ENCODE data around the gene MYH7. TPM values are rescaled to one million over a fixed set of nuclear protein-coding genes. Genes with fewer than 3 reads are reported as not detected.

MYH7 gene
- total RNA-seq, 1 donor from 2014 or later, result 0.05 TPM

DNA sequence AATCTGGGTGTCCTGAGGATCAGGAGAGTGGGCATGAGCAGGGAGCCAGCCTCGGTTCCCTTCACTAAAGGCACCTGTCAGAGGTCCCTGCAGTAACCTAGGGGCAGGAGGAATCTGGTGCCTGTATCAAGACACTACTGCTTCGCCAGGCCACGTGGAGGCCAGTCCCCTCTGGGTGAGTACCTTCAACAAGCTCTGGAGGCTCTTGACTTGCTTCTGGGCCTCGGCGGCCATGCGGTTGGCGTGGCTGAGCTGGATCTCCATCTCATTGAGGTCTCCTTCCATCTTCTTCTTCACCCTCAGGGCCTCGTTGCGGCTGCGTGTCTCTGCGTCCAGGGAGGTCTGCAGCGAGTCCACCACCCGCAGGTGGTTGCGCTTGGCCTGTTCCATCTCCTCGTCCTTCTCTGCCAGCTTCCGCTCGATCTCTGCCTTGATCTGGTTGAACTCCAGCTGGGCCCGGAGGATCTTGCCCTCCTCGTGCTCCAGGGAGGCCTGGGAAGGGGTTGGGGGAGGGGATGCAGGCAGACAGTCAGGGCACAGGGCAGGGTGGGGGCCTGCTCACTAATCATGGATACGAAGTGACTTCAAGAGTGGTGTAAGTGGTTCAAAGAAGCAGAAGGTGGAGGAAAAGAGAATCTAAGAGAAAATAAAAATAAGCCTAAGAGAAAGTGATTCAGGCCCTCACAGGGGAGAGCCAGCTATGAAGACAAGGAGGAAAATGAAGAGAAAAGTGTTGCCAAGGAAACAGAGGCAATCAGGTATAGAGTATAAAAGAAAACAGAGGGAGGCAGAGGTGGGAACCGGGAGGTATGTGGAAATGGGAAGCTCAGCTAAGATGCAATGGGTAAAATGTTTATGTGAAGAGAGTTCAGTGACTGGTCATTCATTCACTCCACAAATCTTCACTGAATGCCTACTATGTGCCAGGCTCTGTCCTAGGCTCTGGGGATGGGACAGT lies 19.4 kb downstream of the MYH7 start:
- no peak overlapping the region for H3K27ac Mint-ChIP-seq
- no peak for DNase-seq (ENCODE audit: low spot score)
- H3K36me3 Mint-ChIP-seq (ENCODE audit: low read depth), result no peaks in the 10 kb centered on the region
- H3K9me3 Mint-ChIP-seq, result no peaks in the 10 kb centered on the region
- H3K4me1 Mint-ChIP-seq (ENCODE audit: low read depth), result peaks cover 11% of the 10 kb centered on the region
- intact Hi-C loops (cut with micrococcal nuclease), result no loop called here
- H3K4me3 Mint-ChIP-seq, result no peak overlapping the region
- peaks cover 6% of the 10 kb centered on the region for H3K27me3 Mint-ChIP-seq (ENCODE audit: insufficient read depth)

DNA sequence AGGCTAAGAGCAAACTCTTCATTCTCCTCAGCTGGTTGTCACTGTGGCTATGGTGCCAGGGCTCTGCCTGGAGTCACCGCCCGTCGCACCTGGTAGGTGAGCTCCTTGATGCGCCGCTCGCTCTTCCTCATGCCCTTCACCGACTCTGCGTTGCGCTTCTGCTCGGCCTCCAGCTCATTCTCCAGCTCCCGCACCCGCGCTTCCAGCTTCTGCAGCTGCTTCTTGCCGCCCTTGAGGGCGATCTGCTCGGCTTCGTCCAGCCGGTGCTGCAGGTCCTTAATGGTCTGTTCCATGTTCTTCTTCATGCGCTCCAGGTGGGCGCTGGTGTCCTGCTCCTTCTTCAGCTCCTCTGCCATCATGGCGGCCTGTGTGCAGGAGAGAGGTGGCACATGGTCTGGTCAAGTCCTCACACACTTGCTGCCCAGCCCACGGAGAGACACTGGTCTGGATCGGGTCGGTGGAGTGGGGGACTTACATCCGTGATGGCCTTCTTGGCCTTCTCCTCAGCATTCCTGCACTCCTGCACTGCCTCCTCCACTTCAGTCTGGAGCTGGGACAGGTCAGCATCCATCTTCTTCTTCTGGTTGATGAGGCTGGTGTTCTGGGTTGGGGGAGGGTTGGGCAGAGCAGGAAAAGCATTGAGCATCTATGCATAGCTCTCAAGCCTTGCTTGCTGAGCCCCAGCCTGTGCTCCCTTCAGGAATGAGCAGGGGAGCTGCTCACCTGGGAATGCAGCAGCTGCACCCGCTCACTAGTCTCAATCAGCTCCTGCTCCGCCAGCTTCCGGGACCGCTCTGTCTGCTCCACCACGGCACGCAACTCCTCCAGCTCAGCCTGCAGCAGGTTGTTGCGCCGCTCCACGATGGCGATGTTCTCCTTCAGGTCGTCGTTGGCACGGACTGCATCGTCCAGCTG lies 20.3 kb downstream of the MYH7 start:
- no peak for DNase-seq (ENCODE audit: low spot score)
- H3K36me3 Mint-ChIP-seq (ENCODE audit: low read depth), result no peaks in the 10 kb centered on the region
- no peak overlapping the region for H3K4me3 Mint-ChIP-seq
- peaks cover 6% of the 10 kb centered on the region for H3K27me3 Mint-ChIP-seq (ENCODE audit: insufficient read depth)
- no peaks in the 10 kb centered on the region for H3K9me3 Mint-ChIP-seq
- H3K4me1 Mint-ChIP-seq (ENCODE audit: low read depth), result peaks cover 2% of the 10 kb centered on the region
- H3K27ac Mint-ChIP-seq, result no peak overlapping the region
- intact Hi-C loops (cut with micrococcal nuclease), result no loop called here

DNA sequence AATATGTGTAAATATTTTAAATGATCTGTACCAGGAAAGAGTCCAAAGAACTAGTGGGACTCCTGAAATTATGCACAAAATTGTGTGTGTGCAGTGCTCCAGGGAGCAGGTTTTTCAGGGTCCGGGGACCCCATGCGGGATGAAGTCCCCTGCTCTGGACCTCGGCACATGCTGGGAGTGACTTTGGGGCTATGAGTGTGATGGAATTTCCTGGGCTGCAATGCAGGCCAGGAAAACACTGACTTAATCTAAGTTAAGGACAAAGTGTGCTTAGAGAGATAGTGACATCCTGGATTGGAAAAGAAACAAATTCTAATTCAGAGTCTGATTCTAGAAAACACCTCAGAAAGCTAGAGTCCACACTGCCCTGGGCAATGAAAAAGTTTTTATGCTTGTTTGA lies 21.2 kb downstream of the MYH7 start:
- Mint-ChIP-seq H3K4me1 (ENCODE audit: low read depth) (peaks cover 4% of the 10 kb centered on the region), H3K9me3 (no peaks in the 10 kb centered on the region), H3K4me3 (no peak overlapping the region), H3K36me3 (ENCODE audit: low read depth) (no peaks in the 10 kb centered on the region), H3K27me3 (ENCODE audit: insufficient read depth) (peaks cover 6% of the 10 kb centered on the region), H3K27ac (no peak overlapping the region)
- no peak for DNase-seq (ENCODE audit: low spot score)
- intact Hi-C loops (cut with micrococcal nuclease), result no loop called here

DNA sequence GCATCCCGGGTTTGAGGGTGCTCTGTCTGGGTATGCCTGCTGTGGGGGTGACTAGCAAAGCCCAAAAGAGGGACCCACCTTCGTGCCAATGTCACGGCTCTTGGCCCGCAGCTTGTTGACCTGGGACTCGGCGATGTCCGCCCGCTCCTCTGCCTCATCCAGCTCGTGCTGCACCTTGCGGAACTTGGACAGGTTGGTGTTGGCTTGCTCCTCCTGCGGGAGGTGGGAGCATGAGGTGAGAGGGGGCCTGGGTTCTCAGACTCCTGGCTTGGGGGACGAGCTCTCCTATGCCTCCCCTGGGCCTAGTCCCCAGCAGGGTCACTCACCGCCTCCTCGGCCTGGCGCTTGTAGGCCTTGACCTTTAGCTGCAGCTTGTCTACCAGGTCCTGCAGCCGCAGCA lies 21.8 kb downstream of the MYH7 start:
- intact Hi-C loops (cut with micrococcal nuclease), result no loop called here
- H3K4me1 Mint-ChIP-seq (ENCODE audit: low read depth), result peaks cover 9% of the 10 kb centered on the region
- no peak for DNase-seq (ENCODE audit: low spot score)
- no peak overlapping the region for H3K4me3 Mint-ChIP-seq
- peaks cover 5% of the 10 kb centered on the region for H3K27me3 Mint-ChIP-seq (ENCODE audit: insufficient read depth)
- no peaks in the 10 kb centered on the region for H3K9me3 Mint-ChIP-seq
- no peak overlapping the region for H3K27ac Mint-ChIP-seq
- H3K36me3 Mint-ChIP-seq (ENCODE audit: low read depth), result no peaks in the 10 kb centered on the region

DNA sequence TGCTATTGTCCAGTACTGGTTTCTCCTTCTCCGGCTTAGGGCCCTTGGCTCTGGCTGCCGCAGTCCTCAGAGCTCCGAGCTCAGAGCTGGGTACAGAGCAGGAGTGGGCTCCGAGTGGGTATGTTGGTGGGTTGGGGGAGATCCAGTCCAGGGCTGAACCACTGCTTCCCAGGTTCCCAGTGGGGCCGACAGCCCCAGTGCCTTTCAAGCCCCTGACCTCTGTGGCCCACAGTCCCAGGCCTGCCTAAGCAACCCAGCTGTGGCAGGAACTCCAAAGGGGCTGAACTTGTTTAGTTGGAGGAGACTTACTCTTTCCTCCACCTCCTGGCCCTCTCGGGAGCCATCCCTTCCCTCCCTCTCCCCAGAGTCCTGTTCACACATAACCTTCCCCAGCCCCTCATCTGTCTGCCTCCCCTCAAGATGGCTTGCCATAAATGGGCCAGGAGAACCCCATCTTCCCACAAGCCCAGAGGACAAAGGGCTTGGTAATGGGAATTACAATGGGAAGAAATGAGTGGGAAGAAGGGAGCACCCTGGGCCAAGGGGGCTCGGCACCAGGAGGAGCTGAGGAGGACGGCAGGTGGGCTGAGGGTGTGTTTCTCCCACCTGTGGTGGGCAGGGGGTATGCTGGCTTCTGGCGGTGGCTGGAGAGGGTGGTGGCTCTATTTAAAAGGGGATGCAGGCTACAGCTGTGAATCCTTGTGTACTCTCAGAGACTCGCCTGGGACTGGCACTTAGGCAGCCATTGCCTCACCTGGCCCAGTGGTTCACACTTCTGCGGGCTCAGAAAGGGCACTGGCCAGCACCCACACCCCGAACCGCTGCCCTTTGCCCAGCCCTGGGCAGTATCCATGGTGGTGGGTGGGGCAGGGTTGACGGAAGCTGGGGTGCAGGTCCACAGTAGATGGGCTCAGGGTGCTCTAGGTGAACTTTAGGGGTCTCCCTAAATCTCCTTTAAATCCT lies 23.6 kb downstream of the MYH7 start:
- Mint-ChIP-seq H3K4me1 (ENCODE audit: low read depth) (peaks cover 10% of the 10 kb centered on the region), H3K36me3 (ENCODE audit: low read depth) (no peaks in the 10 kb centered on the region), H3K27ac (no peak overlapping the region), H3K4me3 (no peak overlapping the region), H3K9me3 (no peaks in the 10 kb centered on the region), H3K27me3 (ENCODE audit: insufficient read depth) (peaks cover 5% of the 10 kb centered on the region)
- intact Hi-C loops (cut with micrococcal nuclease), result no loop called here
- no peak for DNase-seq (ENCODE audit: low spot score)

DNA sequence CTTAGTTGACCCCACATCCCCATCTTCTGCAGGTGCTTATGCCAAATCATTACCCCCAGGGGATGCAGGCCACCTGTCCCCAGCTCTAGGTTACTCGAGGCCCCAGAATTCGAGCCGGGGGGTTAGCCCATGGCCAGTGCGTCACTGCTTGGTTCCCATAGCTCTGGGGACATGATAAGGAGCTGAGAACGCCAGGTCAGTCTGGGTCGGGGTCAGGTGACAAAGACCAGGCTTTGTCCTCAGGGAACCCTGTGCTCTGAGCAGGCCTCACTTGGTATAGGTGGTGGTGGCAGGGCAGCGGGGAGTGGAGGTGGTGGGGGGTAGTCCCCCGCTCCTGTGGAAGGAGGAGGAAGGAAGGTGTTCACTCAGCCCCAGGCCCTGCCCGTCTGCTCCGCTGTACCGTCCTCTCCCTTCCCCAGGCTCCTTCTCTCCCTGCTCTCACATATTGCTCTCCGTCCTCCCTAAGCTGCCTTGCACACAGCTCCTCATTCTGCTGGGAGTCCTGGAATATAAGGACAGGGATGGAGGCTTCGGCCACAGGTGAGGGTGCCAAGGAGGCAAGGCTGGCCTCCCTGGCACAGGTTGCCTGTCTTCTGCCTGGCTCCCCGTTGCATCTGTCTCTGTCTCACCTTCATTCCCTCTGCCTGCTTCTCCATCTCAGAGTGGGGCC lies 25.4 kb downstream of the MYH7 start:
- peak overlapping the region; percentile 42 for H3K27ac Mint-ChIP-seq
- peaks cover 10% of the 10 kb centered on the region for H3K4me1 Mint-ChIP-seq (ENCODE audit: low read depth)
- DNase-seq (ENCODE audit: low spot score), result no peak
- H3K4me3 Mint-ChIP-seq, result no peak overlapping the region
- no peaks in the 10 kb centered on the region for H3K9me3 Mint-ChIP-seq
- H3K27me3 Mint-ChIP-seq (ENCODE audit: insufficient read depth), result peaks cover 5% of the 10 kb centered on the region
- intact Hi-C loops (cut with micrococcal nuclease), result no loop called here
- no peaks in the 10 kb centered on the region for H3K36me3 Mint-ChIP-seq (ENCODE audit: low read depth)

DNA sequence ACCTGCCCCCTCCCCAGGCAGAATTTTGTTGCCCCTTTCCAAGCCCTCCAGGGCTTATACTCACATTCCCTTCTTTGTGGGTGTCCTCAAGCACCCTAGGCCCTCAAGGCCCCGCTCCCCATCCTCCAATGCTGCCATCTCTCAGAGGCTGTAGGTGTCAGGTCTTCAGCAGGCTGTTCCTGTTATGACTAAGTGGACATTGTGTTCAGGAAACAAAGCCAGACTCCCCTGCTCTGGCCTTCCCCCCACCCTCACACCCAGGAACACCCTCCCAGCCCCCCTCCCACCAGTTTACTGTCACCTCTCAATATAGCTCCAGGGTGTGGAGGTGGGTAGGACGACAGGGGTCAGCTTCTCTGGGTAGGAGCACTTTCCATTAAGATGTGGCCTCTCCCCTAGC lies 26.0 kb downstream of the MYH7 start:
- H3K4me1 Mint-ChIP-seq (ENCODE audit: low read depth), result peaks cover 10% of the 10 kb centered on the region
- no peaks in the 10 kb centered on the region for H3K9me3 Mint-ChIP-seq

DNA sequence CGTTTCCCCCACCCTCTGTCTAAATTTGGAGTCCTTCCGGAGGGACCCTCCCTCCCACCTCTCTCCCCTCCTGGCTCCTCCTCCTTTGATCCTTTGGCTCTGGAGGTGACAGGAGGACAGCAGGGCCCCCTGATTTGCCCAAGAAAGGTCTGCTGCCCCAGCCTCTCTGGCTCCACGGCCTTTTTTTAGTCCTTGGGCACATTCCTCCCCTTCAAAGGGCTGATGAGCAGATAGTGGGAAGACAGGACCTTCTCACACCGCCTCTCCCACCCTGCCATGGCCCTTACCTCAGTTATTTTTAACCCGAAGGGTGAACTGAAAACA lies 27.2 kb downstream of the MYH7 start:
- no peak for DNase-seq (ENCODE audit: low spot score)
- intact Hi-C loops (cut with micrococcal nuclease), result no loop called here
- Mint-ChIP-seq H3K4me1 (ENCODE audit: low read depth) (peaks cover 10% of the 10 kb centered on the region), H3K9me3 (no peaks in the 10 kb centered on the region), H3K27ac (no peak overlapping the region), H3K4me3 (no peak overlapping the region), H3K27me3 (ENCODE audit: insufficient read depth) (peaks cover 5% of the 10 kb centered on the region), H3K36me3 (ENCODE audit: low read depth) (no peaks in the 10 kb centered on the region)

More for the DNA sequence above, 26.0 kb downstream of the MYH7 start:
- H3K4me3 Mint-ChIP-seq, result no peak overlapping the region
- no peak for DNase-seq (ENCODE audit: low spot score)
- intact Hi-C loops (cut with micrococcal nuclease), result no loop called here
- H3K27ac Mint-ChIP-seq, result peak overlapping the region; percentile 16
- no peaks in the 10 kb centered on the region for H3K36me3 Mint-ChIP-seq (ENCODE audit: low read depth)
- H3K27me3 Mint-ChIP-seq (ENCODE audit: insufficient read depth), result peaks cover 5% of the 10 kb centered on the region

DNA sequence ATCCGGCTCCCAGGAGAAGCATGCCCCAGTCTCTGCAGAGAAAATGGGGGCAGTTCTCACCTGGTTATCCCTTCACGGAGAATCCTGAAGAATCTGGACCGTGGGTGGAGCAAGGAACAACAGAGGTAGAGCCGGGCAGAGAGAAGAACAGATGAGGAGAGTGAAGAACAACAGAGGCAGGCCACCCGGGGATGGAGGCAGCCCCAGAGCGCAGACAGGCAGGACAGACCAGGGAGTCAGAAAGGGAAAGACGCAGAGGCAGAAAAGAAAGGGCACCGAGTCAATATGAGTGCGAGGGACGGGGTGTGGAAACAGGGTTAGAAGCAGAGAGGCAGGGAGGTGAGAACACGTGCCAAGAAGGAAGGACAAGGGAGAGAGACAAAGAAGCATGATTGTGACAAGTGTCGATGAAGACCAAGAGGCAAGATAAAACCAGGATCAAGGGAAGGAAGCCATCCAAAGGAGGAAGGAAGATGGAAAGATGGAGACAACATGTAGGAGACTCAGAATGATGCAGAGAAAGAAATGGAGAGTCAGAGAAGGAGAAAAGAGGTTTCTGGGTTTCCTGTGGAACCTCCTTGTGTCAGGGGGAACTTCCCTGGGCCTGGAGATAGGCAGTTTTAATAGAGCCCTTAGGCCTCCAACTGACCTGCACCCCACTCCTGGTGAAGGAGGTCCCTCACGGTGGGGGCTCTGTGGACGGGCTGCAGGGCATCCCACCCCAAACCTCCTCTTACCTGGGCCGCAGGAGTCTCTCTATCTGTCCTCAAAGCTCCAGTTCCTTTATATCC lies 27.7 kb downstream of the MYH7 start, which contains the start of gene MYH6:
MYH6 (minus strand) TSS at position 758 of the 791 bp plus-strand sequence. CDS start 1,050 bp downstream, outside the sequence.
- intact Hi-C loops (cut with micrococcal nuclease), result no loop called here
- Mint-ChIP-seq H3K9me3 (no peaks in the 10 kb centered on the region), H3K27ac (peak within 1 kb of the TSS; percentile 15)

DNA sequence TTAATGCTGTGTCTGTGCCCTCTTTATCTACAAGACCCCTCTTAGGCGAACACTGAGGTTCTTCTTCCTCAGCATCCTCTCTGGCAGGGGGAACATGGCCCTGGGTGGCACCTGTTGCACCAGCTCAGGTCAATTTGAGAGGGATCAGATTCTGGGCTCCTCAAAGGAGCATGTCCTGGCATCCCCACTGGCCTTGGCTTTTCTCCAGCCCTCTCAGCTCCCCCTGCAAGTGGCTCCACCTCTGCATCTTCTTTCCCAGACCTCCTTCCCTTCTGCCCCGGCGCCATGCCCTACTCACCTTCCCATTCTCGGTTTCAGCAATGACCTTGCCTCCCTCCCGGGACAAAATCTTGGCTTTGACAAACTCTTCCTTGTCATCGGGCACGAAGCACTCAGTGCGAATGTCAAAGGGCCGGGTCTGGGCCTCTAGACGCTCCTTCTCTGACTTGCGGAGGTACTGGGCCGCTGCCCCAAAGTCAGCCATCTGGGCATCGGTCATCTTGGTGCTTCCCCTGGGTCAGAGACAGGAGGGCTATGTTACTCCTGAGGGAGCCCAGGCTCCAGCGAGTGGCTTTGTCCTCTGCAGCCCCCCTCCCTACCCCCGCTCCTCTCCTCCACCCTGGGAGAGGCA lies 28.6 kb downstream of the MYH7 start:
- intact Hi-C loops (cut with micrococcal nuclease), result no loop called here
- peaks cover 10% of the 10 kb centered on the region for H3K4me1 Mint-ChIP-seq (ENCODE audit: low read depth)
- H3K9me3 Mint-ChIP-seq, result no peaks in the 10 kb centered on the region
- peaks cover 3% of the 10 kb centered on the region for H3K27me3 Mint-ChIP-seq (ENCODE audit: insufficient read depth)
- no peak overlapping the region for H3K27ac Mint-ChIP-seq
- no peaks in the 10 kb centered on the region for H3K36me3 Mint-ChIP-seq (ENCODE audit: low read depth)
- DNase-seq (ENCODE audit: low spot score), result no peak
- H3K4me3 Mint-ChIP-seq, result no peak overlapping the region

More for the DNA sequence above, 27.7 kb downstream of the MYH7 start, which contains the start of gene MYH6:
- Mint-ChIP-seq H3K4me1 (ENCODE audit: low read depth) (peaks cover 10% of the 10 kb centered on the region), H3K4me3 (no peak within 1 kb of the TSS), H3K36me3 (ENCODE audit: low read depth) (no peaks in the 10 kb centered on the region), H3K27me3 (ENCODE audit: insufficient read depth) (peaks cover 5% of the 10 kb centered on the region)
- DNase-seq (ENCODE audit: low spot score), result no peak

DNA sequence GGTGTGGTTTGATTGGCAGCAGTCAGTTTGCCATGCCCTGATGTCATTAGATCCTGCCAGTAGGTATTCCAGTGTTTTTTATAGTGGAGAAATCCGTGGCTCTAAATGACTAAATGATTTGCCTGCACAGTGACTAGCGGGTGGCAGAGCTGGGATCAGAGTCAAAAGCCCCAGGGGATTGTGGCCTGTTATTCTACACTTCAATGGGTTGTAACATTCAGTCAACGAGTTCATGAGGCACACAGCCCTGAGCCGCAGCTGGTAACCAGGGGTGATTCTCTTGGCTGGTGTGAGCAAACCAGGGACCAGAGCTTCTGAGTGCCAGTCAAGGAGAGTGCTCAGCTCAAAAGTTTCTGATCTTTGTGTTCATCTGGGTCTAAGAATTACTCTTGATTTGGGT lies 29.2 kb downstream of the MYH7 start:
- H3K36me3 Mint-ChIP-seq (ENCODE audit: low read depth), result no peaks in the 10 kb centered on the region
- H3K9me3 Mint-ChIP-seq, result no peaks in the 10 kb centered on the region
- intact Hi-C loops (cut with micrococcal nuclease), result no loop called here
- no peak overlapping the region for H3K27ac Mint-ChIP-seq
- H3K4me3 Mint-ChIP-seq, result no peak overlapping the region
- peaks cover 3% of the 10 kb centered on the region for H3K27me3 Mint-ChIP-seq (ENCODE audit: insufficient read depth)
- DNase-seq (ENCODE audit: low spot score), result no peak
- H3K4me1 Mint-ChIP-seq (ENCODE audit: low read depth), result peaks cover 10% of the 10 kb centered on the region
